Activated CD4-positive, alpha-beta T cell treated with anti-CD3 and anti-CD28 coated beads for 1 hour (primary cell): ENCODE measurements around the gene CFTR.

Source experiments
- DNase-seq: peaks from one replicate; pipeline ENCODE4 v3.0.0-alpha.2; 2020

Gene CFTR

DNA sequence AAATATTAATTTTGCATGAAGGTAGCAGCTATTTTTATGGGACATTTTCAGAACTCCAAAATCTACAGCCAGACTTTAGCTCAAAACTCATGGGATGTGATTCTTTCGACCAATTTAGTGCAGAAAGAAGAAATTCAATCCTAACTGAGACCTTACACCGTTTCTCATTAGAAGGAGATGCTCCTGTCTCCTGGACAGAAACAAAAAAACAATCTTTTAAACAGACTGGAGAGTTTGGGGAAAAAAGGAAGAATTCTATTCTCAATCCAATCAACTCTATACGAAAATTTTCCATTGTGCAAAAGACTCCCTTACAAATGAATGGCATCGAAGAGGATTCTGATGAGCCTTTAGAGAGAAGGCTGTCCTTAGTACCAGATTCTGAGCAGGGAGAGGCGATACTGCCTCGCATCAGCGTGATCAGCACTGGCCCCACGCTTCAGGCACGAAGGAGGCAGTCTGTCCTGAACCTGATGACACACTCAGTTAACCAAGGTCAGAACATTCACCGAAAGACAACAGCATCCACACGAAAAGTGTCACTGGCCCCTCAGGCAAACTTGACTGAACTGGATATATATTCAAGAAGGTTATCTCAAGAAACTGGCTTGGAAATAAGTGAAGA is 112.3 kb downstream of the CFTR start:
- no peak for DNase-seq

DNA sequence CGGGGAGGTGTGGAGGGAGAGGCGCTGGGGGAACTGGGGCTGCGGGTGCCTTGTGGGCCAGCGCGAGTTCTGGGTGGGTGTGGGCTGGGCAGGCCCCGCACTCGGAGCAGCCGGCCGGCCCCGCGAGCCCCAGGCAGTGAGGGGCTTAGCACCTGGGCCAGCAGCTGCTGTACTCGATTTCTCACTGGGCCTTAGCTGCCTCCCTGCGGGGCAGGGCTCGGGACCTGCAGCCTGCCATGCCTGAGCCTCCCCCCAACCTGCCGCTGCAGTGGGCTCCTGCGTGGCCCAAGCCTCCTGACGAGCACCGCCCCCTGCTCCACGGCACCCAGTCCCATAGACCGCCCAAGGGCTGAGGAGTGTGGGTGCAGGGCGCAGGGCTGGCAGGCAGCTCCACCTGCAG is 116.3 kb downstream of the CFTR start:
- DNase-seq, result no peak

DNA sequence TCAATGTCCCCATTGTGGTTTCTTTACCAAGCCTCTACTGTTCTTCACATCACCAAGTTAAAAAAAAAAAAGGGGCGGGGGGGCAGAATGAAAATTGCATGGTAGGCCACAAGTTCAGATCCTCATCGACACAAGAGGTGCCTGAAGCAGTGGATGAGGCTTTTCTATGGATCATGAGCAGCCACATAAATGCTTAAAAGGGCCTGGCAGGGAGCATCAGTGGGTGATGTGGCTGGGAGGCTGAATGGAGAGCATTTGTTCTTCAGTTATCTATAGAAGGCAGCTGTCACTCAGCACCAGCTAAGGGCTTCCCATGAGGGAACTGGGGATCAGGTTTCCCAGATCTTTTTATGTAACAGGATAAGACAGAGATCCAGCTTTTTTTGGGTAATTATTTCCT is 117.9 kb downstream of the CFTR start:
- DNase-seq, result no peak

DNA sequence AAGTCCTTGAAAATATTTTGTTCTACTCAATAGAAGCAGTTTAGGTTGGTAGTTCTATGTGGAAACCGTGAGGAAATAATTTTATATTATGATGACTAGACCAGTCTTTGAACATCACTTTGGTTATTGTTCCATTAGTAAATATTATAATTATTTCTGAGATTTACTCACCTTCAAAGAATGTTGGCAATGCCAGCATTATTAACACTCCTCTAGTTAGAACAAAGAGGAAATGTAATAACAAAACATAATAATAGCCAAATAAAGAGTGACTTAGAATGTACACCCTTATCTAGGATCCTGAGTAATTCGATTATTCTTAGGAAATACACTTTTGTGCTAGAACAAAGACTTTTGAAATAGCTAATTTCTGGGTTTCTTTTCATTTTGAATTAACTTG is 121.1 kb downstream of the CFTR start:
- no peak for DNase-seq

DNA sequence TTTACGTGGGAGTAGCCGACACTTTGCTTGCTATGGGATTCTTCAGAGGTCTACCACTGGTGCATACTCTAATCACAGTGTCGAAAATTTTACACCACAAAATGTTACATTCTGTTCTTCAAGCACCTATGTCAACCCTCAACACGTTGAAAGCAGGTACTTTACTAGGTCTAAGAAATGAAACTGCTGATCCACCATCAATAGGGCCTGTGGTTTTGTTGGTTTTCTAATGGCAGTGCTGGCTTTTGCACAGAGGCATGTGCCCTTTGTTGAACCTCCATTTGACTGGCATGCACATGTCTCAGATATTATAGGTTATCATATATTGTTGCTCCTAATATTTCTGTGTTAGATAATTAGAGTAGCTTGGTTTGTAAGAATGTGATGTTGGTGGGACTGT is 123.8 kb downstream of the CFTR start:
- DNase-seq, result no peak

DNA sequence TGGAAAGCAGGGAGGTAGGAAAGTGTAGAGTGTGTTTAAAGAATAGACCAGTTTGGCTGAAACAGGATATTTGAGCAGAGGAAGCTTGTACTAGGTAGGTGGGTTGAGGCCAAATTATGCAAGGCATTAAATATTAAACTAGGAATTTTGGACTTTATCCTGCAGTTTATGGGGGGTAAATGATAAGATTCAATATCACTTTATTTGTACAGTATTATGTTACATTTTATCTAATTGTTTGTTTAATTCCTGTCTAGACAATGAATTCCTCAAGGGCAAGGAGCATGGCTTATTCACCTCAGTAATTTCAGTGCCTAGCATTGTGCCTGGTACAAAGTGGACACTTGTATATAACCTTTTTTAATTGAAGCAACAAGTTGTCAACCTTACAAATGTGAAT is 125.9 kb downstream of the CFTR start:
- no peak for DNase-seq

DNA sequence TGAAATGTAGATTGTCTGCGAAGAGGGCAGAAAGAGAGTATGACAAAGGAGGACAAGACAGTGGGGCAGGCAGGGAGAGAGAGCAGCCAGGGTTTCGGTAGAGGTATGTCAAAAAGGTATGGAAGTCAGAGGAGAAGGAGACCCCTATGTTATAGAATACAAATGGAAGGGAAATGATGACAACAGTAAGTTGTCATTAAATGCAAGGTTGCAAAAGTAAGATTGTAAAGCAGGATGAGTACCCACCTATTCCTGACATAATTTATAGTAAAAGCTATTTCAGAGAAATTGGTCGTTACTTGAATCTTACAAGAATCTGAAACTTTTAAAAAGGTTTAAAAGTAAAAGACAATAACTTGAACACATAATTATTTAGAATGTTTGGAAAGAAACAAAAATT is 126.3 kb downstream of the CFTR start:
- no peak for DNase-seq

DNA sequence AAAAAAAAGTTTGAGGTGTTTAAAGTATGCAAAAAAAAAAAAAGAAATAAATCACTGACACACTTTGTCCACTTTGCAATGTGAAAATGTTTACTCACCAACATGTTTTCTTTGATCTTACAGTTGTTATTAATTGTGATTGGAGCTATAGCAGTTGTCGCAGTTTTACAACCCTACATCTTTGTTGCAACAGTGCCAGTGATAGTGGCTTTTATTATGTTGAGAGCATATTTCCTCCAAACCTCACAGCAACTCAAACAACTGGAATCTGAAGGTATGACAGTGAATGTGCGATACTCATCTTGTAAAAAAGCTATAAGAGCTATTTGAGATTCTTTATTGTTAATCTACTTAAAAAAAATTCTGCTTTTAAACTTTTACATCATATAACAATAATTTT is 130.6 kb downstream of the CFTR start:
- no peak for DNase-seq

DNA sequence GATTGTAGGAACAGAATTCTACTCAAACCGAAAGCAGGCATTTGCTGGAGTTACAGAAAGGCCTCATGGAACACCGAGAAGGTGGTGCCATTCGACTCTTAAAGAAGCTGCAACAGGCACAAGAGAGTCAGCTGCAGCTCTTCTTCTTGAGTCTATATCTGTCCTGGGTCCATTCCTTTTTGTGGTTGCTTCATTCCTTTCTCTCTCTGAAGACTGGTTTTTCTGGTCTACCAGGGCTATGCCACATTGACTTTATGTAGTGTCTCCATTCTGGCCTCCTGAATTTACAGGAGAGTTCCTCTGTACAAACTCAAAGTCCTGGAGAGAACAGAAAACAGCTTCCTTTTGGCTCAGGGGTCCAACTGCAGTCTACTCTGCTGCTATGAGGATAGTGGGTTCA is 132.8 kb downstream of the CFTR start:
- no peak for DNase-seq

DNA sequence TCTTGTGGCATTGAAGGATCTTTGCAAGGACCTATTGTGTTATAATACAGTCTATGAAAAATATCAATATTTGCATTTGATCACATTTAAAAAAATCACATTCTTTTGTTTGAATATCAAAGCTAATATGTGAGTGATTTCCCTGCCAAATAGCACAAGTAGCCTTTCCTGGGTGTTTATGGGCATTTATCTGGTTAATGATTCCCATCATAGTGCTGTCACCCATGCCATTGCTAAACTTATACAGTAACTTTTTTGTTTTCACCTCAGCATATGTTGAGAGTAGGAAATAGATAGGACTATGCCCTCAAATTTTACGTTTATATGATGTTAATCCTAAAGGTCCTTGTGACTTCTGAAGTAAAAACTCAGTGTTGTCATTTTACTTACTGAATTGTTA is 136.9 kb downstream of the CFTR start:
- DNase-seq, result no peak

DNA sequence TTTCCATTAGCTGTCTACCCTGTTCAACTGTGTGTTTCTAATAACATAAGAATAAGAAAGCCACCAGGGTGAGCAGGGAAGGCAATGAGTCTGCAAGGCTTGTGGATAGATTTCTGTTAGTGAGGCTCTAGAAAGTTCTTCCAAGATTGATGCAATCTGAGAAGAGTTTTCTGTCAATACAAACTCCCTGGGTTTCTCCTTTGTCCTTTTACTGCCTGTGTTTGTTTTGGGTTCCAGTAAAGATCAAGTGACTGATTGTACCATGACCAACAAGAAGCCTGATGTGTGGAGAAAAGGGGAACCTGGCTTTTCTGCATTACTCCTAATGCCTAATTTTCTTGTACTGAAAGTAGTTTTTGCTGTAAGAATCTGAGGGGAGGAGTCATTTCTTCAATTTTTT is 139.9 kb downstream of the CFTR start:
- DNase-seq, result no peak

DNA sequence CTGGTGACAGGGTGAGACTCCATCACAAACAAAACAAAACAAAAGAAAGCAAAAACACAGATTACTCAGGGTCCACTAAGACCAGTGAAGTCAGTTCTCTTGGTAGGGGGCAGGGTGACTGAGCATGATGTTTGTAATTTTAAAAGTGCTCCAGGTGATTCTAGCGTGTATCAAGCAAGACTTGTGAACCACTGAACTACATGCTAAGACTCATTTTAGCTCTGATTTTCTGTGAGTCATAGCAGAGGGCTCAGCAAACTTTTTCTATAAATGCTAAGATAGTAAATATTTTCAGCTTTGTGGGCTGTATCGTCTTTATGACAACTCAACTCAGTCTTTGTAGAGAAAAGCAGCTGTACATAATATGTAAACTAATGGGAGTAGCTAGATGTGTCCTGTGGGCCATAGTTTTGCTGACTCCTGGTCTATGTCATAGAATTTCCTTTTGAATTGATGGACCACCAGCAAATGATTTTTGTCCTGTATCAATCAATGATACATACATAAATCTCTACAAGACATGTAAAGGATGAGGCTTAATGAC is 141.3 kb downstream of the CFTR start:
- no peak for DNase-seq

DNA sequence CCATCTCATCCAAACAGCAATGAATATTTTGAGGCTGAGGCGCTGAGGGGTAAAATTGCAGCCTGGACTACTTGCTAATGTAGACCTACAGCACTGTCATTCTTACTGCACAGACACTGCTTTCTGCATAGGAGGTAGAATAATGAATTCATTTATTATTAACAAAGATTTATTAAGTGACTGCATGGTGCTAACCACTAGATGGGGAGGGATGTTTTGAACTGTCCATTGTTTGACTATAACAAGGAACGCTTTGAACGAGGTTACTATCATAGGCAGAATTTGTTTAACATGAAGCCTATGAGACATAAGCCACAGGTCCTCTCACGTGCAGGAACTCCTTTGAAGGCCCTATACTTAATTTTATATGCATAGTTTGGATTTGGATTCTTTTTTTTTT is 143.8 kb downstream of the CFTR start:
- no peak for DNase-seq

DNA sequence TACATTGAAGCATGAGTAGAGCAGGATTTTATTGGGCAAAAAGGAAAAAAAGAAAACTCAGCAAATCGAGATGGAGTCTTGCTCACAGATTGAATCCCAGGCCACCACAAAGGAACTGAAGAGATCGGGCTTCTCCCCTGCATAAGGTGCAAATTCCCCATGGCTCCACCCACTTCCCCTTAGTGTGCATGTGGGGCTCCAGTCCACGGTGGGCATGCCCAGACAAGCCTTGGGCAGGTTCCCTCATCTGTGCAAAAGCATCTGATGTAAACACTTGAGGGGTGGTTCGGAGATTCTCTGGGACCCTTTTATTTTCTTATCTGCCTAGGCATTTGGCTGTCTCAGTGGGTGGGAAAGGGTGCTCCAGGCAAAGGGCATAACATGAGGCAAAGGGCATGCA is 150.7 kb downstream of the CFTR start:
- DNase-seq, result no peak

DNA sequence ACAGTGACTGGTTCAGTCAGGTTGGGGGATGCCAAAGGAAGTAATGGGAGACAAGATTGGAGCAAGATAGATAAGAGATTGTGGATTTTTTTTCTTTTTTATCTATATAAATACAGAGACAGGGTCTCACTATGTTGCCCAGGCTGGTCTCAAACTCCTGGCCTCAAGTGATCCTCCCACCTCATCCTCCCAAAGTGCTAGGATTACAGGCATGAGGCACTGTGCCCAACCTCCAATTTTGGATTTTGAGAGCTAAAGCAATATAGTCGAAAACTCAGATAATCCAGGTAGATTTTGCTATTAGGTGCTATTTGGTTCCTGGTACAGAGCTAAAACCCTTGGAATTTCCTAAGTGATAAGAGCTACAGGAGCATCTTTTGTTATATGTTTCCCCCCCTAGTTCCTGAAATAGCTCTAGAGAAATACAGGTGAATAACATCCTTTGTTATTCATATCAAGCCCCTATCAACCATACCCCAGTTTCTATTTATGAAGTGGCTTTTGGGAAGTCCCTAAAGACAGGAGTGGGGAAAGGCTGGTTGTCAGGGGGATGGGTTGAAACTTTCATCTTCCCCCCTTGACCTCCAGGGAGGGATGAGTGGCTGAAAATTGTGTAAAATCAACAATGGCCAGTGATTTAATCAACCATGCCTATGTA is 151.2 kb downstream of the CFTR start:
- DNase-seq, result no peak

DNA sequence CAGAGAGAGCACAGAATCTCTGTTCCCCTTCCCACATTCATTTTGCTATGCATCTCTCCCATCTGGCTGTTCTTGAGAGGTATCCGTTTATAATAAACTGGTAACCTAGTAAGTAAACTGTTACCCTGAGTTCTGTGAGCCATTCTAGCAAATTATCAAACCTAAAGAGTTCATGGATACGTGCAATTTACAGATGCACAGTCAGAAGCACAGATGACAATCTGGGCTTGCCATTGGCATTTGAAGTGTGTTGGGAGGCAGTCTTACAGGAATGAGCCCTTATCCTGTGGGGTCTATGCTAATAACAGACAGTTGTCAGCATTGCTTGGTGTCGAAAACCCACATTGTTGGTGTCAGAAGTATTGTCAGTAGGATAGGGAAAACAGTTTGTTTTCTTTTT is 151.8 kb downstream of the CFTR start:
- no peak for DNase-seq

DNA sequence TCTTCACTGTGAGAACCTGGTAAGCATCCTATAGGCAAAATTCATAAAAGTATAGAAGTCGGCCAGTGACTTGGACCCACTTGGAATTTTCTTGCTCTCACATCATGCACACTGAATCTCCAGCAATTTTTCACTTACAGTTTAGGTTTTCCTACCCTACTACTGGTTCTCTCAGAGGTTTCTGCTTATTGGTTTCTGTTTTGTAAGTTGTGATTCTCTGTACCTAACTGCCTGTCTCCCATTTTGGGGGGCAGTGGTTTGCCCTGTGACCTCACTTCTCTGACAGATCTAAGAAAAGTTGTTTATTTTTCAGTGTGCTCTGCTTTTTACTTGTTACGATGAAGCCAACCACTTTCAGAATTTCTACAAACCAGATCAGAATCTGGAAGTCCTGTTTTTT is 158.1 kb downstream of the CFTR start:
- no peak for DNase-seq

DNA sequence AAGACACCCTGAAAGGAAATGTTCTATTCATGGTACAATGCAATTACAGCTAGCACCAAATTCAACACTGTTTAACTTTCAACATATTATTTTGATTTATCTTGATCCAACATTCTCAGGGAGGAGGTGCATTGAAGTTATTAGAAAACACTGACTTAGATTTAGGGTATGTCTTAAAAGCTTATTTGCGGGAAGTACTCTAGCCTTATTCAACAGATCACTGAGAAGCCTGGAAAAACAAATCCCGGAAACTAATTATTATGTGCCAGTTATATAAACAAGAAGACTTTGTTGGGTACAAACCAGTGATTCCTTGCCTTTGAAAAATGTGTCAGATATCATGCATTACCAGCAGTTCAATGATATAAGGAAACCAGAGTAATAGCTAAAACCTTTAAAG is 160.1 kb downstream of the CFTR start:
- no peak for DNase-seq

DNA sequence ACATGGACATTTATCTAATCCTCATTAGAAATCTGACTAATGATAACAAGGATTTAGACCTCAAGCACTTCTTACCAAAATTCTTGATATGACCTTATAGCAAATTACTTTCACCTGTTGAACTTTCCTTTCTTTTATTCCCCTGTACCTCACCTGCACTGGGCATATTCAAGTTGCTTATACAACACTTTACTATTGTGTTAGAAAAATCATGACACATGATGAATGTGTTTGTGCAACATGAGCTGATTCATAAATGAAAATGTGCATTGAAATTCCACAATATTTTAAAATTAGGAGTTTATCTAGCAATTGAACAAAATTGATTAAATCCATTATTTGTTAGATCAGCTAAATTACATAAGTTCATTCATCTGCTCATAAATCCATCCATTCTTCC is 160.6 kb downstream of the CFTR start:
- DNase-seq, result no peak

DNA sequence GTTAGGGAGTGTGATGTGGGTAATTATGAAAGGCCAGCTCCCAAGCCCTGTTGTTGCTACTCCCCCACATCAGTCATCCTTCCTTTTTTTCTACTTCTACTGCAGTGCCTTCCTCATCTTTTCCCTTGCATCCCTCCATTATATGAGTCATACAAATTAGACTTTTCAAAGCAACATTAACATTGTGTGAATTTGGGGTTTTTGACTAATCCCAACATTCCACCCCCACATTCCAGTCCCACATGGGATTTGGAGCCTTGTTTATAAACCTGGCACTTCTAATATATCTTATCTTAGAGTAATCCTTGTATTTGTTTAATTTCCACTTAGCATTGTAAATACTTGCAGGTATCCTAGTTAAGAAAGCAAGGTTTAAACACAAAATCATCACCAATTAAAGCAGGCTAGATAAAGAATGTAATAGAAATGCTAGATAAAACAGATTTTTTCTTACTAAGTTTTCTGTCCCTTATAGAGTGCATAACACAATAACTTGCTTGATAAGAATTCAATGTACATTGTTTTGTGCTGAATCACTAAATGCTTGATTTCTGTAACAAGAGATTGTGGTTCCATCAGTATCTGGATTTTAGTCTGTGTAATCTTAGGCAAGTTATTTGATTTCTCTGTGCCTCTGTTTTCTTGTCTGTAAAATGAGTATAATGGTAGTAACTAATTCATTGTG is 165.8 kb downstream of the CFTR start:
- no peak for DNase-seq

DNA sequence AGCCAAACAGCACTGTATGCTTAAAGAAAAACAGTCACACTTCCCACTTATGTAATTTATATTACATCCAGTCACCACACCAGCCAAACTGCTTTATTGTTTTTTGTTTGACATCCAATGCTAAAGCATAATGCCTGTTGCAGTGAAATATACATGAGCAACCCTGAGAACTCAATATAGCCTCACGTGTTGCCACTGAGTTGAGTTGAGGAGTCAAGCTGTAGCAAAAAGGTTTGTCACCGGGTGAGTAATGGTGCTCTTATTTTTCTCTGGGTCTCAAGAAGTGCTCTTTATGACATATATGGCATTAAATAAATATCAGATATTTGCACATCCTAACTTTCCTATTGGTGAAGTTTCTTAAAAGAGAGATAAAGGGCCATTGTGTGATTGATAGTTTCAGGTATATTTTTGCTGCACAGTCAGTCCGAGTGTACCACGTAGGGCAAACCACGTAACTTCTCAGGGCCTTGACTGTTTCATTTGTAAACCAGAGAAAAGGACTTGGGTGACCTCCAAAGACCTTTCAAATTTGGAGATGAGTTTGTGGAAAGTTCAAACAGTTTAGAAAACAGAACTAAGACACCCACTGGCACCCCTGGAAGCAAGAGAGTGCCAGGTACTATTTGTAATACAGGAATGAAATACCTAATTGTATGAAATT is 168.5 kb downstream of the CFTR start:
- DNase-seq, result no peak

DNA sequence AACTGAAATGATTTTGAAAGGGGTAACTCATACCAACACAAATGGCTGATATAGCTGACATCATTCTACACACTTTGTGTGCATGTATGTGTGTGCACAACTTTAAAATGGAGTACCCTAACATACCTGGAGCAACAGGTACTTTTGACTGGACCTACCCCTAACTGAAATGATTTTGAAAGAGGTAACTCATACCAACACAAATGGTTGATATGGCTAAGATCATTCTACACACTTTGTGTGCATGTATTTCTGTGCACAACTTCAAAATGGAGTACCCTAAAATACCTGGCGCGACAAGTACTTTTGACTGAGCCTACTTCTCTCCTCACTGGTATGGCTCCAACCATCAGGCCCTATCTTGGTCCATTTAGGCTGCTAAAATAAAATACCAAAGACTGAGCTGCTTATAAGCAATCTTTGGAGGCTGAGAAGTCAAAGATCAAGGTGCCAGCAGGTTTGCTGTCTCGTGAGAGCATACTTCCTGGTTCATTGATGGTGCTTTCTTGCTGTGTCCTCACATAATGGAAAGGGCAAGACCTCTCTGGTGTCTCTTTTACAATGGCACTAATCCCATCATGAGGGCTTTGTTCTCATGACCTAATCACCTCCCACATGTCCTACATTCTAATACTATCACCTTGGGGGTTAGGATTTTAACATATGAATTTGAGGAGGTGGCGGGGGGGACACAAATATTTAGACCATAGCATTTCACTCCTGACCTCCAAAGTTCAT is 173.3 kb downstream of the CFTR start:
- no peak for DNase-seq

DNA sequence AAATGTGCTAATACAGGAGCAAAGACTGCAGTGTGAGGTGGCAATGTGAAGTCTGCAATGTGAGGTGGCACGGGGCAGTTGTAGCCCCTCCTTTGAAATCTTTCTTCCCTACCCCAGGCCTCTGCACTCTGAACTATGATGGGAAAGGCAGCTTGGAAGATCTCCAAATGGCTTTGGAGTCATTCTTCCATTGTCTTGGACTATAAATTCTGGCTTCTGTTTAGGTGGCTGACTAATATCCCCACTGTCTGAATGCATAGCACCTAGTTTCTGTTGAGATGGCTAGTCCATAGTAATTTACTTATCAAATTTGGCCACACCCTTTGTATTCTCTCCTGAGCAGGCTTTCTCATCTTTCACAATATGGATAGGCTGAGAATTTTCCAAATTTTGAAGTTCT is 175.0 kb downstream of the CFTR start:
- no peak for DNase-seq
